Measurements from ENCODE around the gene GRID2.

GRID2 gene

GRCh38 chr4:93730251-93730650 lies 1426.5 kb downstream of the GRID2 start:
- in situ Hi-C loops (cut with HindIII; ENCODE audit: low sequenced_read_pairs), result no loop called here

DNA sequence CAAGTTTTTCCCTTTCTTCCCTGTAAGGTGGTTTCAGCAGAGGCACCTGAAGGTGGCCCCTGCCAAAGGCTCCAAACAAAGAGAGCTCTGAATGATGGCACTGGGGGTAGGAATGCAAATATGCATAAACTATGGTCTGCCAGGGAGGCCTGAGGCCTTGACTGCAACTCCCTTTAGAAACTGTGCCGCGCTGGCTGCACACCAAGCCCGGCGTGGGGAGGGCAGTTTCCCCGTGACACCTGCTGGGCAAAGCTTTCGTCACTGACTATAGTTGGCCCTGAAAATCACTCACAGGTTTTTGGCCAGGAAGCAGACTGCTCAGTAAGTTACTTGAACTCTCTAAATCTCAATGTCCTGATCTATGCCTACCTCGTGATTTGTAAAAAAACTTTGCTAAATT lies 1427.0 kb downstream of the GRID2 start:
- in situ Hi-C loops (cut with HindIII; ENCODE audit: low sequenced_read_pairs), result no loop called here

GRCh38 chr4:93731456-93731855 lies 1427.7 kb downstream of the GRID2 start:
- in situ Hi-C loops (cut with HindIII; ENCODE audit: low sequenced_read_pairs), result no loop called here

GRCh38 chr4:93732509-93732908 lies 1428.7 kb downstream of the GRID2 start:
- in situ Hi-C loops (cut with HindIII; ENCODE audit: low sequenced_read_pairs), result no loop called here

- in situ Hi-C loops (cut with HindIII; ENCODE audit: low sequenced_read_pairs), result no loop called here
These were observed 1437.1 kb downstream of the GRID2 start for GRCh38 chr4:93740890-93741289.

DNA sequence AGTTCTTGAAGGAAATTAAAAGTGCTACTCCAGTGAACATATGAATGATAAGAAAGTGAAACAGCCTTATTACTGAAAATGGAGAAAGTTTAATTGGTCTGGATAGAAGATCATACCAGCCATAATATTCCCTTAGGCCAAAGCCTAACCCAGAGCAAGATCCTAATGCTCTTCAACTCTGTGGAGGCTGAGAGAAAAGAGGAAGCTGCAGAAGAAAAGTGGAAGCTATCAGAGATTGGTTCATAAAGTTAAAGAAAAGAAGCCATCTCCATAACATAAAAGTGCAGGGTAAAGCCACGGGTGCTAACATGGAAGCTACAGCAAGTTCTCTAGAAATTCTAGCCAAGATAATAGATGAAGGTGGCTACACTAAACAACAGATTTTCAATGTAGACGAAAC lies 1439.3 kb downstream of the GRID2 start:
- in situ Hi-C loops (cut with HindIII; ENCODE audit: low sequenced_read_pairs), result no loop called here

- in situ Hi-C loops (cut with HindIII; ENCODE audit: low sequenced_read_pairs), result no loop called here
These were observed 1439.9 kb downstream of the GRID2 start for GRCh38 chr4:93743635-93744034.

GRCh38 chr4:93744961-93745360 lies 1441.2 kb downstream of the GRID2 start:
- in situ Hi-C loops (cut with HindIII; ENCODE audit: low sequenced_read_pairs), result no loop called here

DNA sequence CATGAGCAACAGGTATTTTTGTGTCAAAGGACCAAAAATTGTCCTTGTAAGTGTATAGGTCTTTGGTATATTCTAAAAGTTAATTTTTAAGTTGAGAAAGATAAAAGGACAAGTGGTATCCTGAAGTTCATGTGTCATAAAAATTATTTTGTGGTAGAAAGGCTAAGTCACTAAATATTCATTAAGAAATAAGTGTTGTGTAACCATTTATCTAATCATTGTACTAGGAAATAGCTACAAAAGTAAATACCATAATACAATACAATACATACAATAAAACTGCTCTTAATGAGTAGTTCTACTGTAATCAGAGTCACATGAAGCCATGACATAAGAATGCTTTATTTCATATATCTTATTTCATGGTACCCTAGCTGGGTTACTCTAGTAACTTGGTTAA lies 1442.3 kb downstream of the GRID2 start:
- in situ Hi-C loops (cut with HindIII; ENCODE audit: low sequenced_read_pairs), result no loop called here

DNA sequence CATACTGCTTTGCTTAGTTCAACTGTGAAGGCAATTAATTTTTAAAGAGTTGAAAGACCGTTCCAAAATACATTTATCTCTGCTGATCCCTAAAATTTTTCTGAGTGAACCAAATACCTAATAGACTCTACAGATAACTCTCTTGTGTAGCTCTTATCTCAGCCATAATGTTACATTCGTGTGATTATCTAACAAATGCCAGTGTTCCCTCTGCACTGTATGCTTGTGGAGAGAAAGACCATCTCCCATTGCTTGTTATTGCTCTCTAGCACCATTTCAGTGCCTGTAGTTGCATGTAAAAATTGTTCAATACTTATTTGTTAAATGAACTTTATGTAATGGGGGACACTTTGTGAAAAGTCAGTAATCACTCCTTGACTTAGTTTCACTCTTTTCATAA lies 1443.5 kb downstream of the GRID2 start:
- in situ Hi-C loops (cut with HindIII; ENCODE audit: low sequenced_read_pairs), result no loop called here

DNA sequence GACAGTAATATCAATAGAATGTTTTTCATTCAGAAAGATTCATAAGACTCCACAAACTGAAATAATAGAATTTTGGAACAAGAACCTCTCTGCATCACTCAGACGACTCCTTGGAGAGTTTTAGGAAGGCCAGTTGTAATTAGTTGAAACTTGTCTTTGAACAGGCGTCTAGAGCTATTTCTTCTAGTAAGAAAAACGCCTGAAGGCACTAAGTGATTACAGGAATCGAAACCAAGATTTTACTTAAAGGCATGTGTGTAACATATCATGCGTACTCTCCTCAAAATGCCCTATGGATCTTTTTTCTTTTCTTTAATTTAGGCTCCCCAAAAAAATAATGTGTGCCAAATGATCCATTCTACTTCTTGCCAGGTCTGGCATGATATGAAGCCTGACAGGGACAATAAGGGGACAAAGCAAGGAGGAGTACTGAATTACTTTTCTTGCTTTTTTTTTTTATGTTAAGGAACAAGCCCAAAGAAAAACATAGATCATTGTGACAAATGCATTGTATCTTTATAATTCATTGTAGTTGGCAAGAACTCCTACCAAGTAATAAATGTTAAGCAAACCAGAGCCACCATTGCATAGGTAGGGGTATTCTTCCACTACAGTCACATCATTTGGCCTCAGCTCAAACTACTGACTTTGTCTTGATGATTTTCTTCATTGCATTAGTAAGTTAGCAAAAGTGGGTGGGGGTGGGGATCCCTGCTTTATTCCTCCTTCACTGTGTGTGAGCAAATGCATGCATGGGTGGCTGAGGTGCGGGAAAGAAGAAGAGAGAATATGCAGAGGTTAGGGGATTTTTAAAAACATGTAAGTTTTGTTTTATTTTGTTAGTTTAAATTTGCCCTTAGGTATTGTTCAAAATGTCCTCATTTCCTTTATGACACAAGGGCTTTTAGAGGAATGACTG lies 1444.9 kb downstream of the GRID2 start:
- in situ Hi-C loops (cut with HindIII; ENCODE audit: low sequenced_read_pairs), result no loop called here

GRCh38 chr4:93749292-93749761 lies 1445.6 kb downstream of the GRID2 start:
- in situ Hi-C loops (cut with HindIII; ENCODE audit: low sequenced_read_pairs), result no loop called here

GRCh38 chr4:93751411-93751810 lies 1447.6 kb downstream of the GRID2 start:
- in situ Hi-C loops (cut with HindIII; ENCODE audit: low sequenced_read_pairs), result no loop called here

DNA sequence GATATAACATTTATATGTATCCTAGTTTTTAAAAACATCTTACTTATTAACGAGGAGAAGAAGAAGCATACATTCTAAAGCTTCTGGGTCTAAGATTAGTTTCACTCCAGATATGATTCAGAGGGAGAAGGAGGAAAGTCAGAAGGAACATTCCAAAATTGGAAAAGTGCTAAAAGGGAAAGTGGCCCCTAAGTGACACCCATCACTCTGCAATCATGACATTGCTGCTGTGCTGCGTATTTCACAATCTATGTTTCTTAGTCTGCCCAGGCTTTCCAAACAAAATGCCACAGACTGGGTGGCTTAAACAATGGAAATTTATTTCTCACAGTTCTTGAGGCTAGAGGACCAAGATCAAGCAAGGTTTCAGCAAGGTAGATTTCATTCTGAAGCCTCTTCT lies 1452.3 kb downstream of the GRID2 start:
- in situ Hi-C loops (cut with HindIII; ENCODE audit: low sequenced_read_pairs), result no loop called here

GRCh38 chr4:93759506-93759905 lies 1455.7 kb downstream of the GRID2 start:
- in situ Hi-C loops (cut with HindIII; ENCODE audit: low sequenced_read_pairs), result no loop called here

GRCh38 chr4:93760284-93760683 lies 1456.5 kb downstream of the GRID2 start:
- in situ Hi-C loops (cut with HindIII; ENCODE audit: low sequenced_read_pairs), result no loop called here

- in situ Hi-C loops (cut with HindIII; ENCODE audit: low sequenced_read_pairs), result no loop called here
These were observed 1457.5 kb downstream of the GRID2 start for GRCh38 chr4:93761286-93761685.

GRCh38 chr4:93764639-93765246 lies 1461.0 kb downstream of the GRID2 start:
- in situ Hi-C loops (cut with HindIII; ENCODE audit: low sequenced_read_pairs), result no loop called here

- in situ Hi-C loops (cut with HindIII; ENCODE audit: low sequenced_read_pairs), result no loop called here
These were observed 1464.2 kb downstream of the GRID2 start for GRCh38 chr4:93767917-93768316.

DNA sequence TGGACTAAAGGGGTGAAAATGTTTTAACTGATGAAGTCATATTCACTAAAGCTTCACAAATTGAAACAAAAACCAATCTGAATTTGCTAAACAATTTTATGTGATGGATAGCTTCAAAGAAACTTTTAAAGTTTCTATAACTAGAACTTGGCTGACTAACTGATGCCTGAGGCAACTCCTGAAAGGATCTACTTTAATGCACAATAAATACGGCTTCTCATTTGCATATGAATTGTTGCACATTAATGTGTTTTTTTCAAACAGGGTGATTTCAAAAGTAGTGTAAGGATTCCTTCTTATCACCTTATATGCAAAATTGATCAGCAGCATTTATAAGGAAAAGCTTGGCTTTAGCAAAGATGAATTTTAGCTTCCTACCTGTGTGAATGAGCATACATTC lies 1466.4 kb downstream of the GRID2 start:
- in situ Hi-C loops (cut with HindIII; ENCODE audit: low sequenced_read_pairs), result no loop called here

DNA sequence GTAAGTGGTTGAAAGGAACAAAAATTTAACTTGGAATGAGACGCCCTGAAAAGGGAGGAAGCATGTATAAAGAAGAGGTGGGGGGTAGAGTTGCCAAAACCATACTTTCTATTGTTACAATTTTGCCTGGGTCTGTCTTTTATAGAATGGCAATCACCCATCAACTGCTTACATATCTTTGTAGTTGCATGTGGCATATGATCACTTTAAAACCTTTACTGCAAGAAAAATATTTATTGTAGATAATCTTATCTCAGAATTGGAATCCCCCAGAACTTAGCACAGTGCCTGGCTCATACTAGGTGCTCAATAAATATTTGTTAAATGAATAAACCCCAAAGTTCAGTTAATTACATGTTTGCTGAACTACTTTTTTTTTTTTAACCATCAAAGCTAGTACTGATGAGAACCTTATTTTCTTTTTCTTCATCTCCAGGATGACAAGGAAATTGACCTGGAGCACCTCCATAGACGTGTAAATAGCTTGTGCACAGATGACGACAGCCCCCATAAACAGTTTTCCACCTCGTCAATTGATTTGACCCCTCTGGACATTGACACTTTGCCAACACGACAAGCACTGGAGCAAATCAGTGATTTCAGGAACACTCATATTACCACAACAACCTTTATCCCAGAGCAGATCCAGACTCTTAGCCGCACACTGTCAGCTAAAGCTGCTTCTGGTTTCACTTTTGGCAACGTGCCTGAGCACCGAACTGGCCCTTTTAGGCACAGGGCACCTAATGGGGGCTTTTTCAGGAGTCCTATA lies 1468.1 kb downstream of the GRID2 start:
- in situ Hi-C loops (cut with HindIII; ENCODE audit: low sequenced_read_pairs), result no loop called here
